Neural cell (in vitro differentiated cells): ENCODE results near the gene PARVA. TPM values are rescaled to one million over a fixed set of nuclear protein-coding genes. Genes with fewer than 3 reads are reported as not detected.

ENCODE experiments used
- H2AFZ ChIP-seq: fragments of 200-600, 300-800 bp; sonication (generic), shearing (Covaris generic); 2 replicates; pipeline ENCODE4 v1.6.0; 2014; ENCODE audit warnings: low read depth, mild to moderate bottlenecking, antibody characterized with exemption, low read length, moderate library complexity
- H3F3A ChIP-seq: fragments of 200-600 bp; shearing (Covaris generic); 2 replicates; pipeline ENCODE4 v1.6.1; 2016; ENCODE audit warnings: mild to moderate bottlenecking, moderate library complexity, mixed read lengths, antibody characterized with exemption, low read length; ENCODE audit not compliant: insufficient read depth, poor library complexity, severe bottlenecking
- H3K27ac ChIP-seq: fragments of 200-600, 300-800 bp; sonication (generic), shearing (Covaris generic); 2 replicates; pipeline ENCODE4 v1.5.1; 2014; ENCODE audit warnings: mild to moderate bottlenecking, low read length, moderate library complexity
- H3K27me3 ChIP-seq: fragments of 300-800, 200-600 bp; sonication (generic), shearing (Covaris generic); 2 replicates; pipeline ENCODE4 v1.6.0; 2014; ENCODE audit warnings: mild to moderate bottlenecking, low read depth, low read length, moderate library complexity; ENCODE audit not compliant: insufficient read depth
- H3K36me3 ChIP-seq: fragments of 300-800, 200-600 bp; sonication (generic), shearing (Covaris generic); 2 replicates; pipeline ENCODE4 v1.5.1; 2014; ENCODE audit warnings: mild to moderate bottlenecking, antibody characterized with exemption, low read length, moderate library complexity; ENCODE audit not compliant: insufficient read depth
- H3K4me2 ChIP-seq: fragments of 300-800, 200-600 bp; sonication (generic), shearing (Covaris generic); 2 replicates; pipeline ENCODE4 v1.6.0; 2014; ENCODE audit warnings: mild to moderate bottlenecking, low read length
- H3K4me3 ChIP-seq: fragments of 300-800, 200-600 bp; sonication (generic), shearing (Covaris generic); 2 replicates; pipeline ENCODE4 v1.5.1; 2014; ENCODE audit warnings: mild to moderate bottlenecking, low read length, moderate library complexity
- H3K79me2 ChIP-seq: fragments of 200-600 bp; shearing (Covaris generic); replicated peaks from 2 replicates; pipeline ENCODE4 v1.6.0; 2014; ENCODE audit warnings: mild to moderate bottlenecking, low read length, moderate library complexity; ENCODE audit not compliant: insufficient read depth
- H3K9ac ChIP-seq: fragments of 300-800, 200-600 bp; sonication (generic), shearing (Covaris generic); 2 replicates; pipeline ENCODE4 v1.6.1; 2016; ENCODE audit warnings: mild to moderate bottlenecking, low read length, mixed read lengths
- H3K9me2 ChIP-seq: fragments of 200-600 bp; shearing (Covaris generic); 2 replicates; pipeline ENCODE4 v1.6.1; 2016; ENCODE audit warnings: mild to moderate bottlenecking, low read length, mixed read lengths; ENCODE audit not compliant: insufficient read depth
- H3K9me3 ChIP-seq: fragments of 200-600, 300-800 bp; sonication (generic), shearing (Covaris generic); 2 replicates; pipeline ENCODE4 v1.6.1; 2016; ENCODE audit warnings: mild to moderate bottlenecking, mixed run types, low read length, moderate library complexity, mixed read lengths
- H4K20me1 ChIP-seq: fragments of 200-600 bp; shearing (Covaris generic); 2 replicates; pipeline ENCODE4 v1.6.1; 2016; ENCODE audit warnings: mild to moderate bottlenecking, mixed run types; ENCODE audit not compliant: insufficient read depth
- CTCF ChIP-seq: fragments of 450-650 bp; IDR thresholded peaks from 2 replicates; pipeline ENCODE4 v1.5.1; 2014; ENCODE audit warnings: antibody characterized with exemption, mild to moderate bottlenecking, moderate library complexity; ENCODE audit not compliant: poor library complexity, severe bottlenecking
- EP300 ChIP-seq: fragments of 450-650 bp; conservative IDR thresholded peaks from 2 replicates; pipeline ENCODE4 v1.6.1; 2014; ENCODE audit warnings: antibody characterized with exemption, mild to moderate bottlenecking, moderate library complexity; ENCODE audit not compliant: poor library complexity, severe bottlenecking
- EZH2 ChIP-seq: fragments of 200-600, 300-800 bp; shearing (Covaris generic), sonication (generic); IDR thresholded peaks from 2 replicates; pipeline ENCODE4 v1.6.1; 2014; ENCODE audit warnings: antibody characterized with exemption, low read length, borderline replicate concordance, mild to moderate bottlenecking; ENCODE audit not compliant: insufficient read depth, poor library complexity, severe bottlenecking
- MXI1 ChIP-seq: fragments of 450-650 bp; conservative IDR thresholded peaks from 2 replicates; pipeline ENCODE4 v1.6.1; 2014; ENCODE audit warnings: antibody characterized with exemption, mild to moderate bottlenecking; ENCODE audit not compliant: poor library complexity, severe bottlenecking
- POLR2AphosphoS5 ChIP-seq: IDR thresholded peaks from 2 replicates; pipeline ENCODE4 v1.6.1; 2012
- RAD21 ChIP-seq: fragments of 450-650 bp; conservative IDR thresholded peaks from 2 replicates; pipeline ENCODE4 v1.6.1; 2014; ENCODE audit warnings: antibody characterized with exemption, mild to moderate bottlenecking, moderate library complexity
- REST ChIP-seq: IDR thresholded peaks from 2 replicates; pipeline ENCODE4 v1.6.1; 2012; ENCODE audit warnings: borderline replicate concordance
- SMC3 ChIP-seq: fragments of 450-650 bp; conservative IDR thresholded peaks from 2 replicates; pipeline ENCODE4 v1.6.1; 2014; ENCODE audit warnings: antibody characterized with exemption, mild to moderate bottlenecking, moderate library complexity; ENCODE audit not compliant: poor library complexity
- TAF1 ChIP-seq: IDR thresholded peaks from 2 replicates; pipeline ENCODE4 v1.6.1; 2012; ENCODE audit warnings: low read depth
- polyA plus RNA-seq: library from polyadenylated mRNA; depleted of rRNA; stranded (reverse); fragments of >200 nt; gene quantifications from 2 replicates; pipeline ENCODE4 v1.2.3, GENCODE V29; 2014

Gene PARVA
- polyA plus RNA-seq, 1 donor from 2014 or later: 0.94 TPM

DNA sequence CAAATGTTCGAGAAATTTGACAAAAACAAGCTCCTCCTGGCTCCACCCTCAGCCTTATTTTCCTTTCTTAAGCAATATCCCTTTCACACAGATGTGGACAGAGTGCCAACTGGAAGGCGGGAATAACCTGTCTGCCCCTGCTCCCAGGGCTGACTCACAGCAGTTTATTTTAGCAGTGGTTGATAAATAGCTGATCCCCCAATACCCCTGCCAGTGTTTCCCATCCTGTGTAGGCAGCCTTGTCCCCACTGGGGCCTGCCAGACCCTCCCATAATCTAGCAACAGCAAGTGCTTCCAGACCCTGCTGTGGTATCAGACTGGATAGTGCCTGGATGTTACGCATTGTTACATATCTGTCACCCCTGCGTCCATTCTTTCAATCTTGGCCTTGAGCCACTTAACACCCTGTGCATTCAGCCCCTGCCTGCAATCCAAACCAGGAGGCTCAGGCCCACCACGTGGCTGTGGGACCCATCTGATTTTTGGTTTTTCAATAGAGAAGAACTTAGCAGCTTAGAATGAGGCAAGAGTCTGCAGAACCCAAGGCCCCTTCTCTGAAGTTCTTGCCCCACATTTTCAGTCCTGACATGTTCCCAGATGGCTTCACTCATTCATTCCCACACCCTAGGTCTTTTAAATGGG lies 53.7 kb downstream of the PARVA start:
- no peaks in the 10 kb centered on the region for H3K9me2 ChIP-seq
- H3K9ac ChIP-seq: no peak overlapping the region
- H2AFZ ChIP-seq: no peak overlapping the region
- no peak overlapping the region for H3K4me2 ChIP-seq
- no peaks in the 10 kb centered on the region for H3K79me2 ChIP-seq
- no peaks in the 10 kb centered on the region for H3F3A ChIP-seq
- no peaks in the 10 kb centered on the region for H3K36me3 ChIP-seq
- H3K27ac ChIP-seq: no peak overlapping the region
- no peaks in the 10 kb centered on the region for H3K9me3 ChIP-seq
- H3K4me3 ChIP-seq: no peak overlapping the region
- H3K27me3 ChIP-seq: no peaks in the 10 kb centered on the region
- TF ChIP-seq RAD21 (no peak), REST (no peak), CTCF (no peak), POLR2AphosphoS5 (no peak), SMC3 (no peak), TAF1 (no peak), EP300 (no peak), EZH2 (no peak), MXI1 (no peak)
- no peaks in the 10 kb centered on the region for H4K20me1 ChIP-seq

DNA sequence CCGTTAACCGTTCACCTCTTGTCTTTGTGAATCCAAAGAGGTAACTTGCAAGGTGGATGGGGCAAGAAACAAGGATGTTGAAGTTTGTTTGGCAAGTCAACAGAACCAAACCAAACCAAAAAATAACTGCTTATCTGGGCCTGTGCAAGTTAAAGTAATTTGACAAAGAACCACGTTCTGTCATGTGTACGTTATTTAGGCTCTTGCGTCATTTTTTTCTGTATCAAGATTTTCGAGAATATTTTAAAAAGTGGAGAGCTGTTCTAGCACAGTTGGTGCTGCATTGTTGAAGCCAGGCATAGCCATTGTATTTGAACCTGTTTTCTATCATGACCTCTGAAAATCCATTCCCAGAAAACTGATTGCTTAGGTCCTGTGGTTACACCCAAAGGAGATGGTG lies 55.1 kb downstream of the PARVA start:
- H3K9me2 ChIP-seq: no peaks in the 10 kb centered on the region
- no peaks in the 10 kb centered on the region for H4K20me1 ChIP-seq
- TF ChIP-seq REST (no peak), EZH2 (no peak), TAF1 (no peak), RAD21 (no peak), MXI1 (no peak), EP300 (no peak), CTCF (no peak), POLR2AphosphoS5 (no peak), SMC3 (no peak)
- H3K4me3 ChIP-seq: no peak overlapping the region
- H3K9me3 ChIP-seq: no peaks in the 10 kb centered on the region
- H3F3A ChIP-seq: no peaks in the 10 kb centered on the region
- H2AFZ ChIP-seq: no peak overlapping the region
- H3K4me2 ChIP-seq: no peak overlapping the region
- H3K79me2 ChIP-seq: no peaks in the 10 kb centered on the region
- no peak overlapping the region for H3K27ac ChIP-seq
- no peaks in the 10 kb centered on the region for H3K27me3 ChIP-seq
- H3K36me3 ChIP-seq: no peaks in the 10 kb centered on the region
- H3K9ac ChIP-seq: no peak overlapping the region
